Vagina (tissue), 2 donors: Measurements from ENCODE around the gene CERT1. TPM values are rescaled to one million over a fixed set of nuclear protein-coding genes. Genes with fewer than 3 reads are reported as not detected.

Experiments used
- DNase-seq, 2 donors: peaks; one replicate each; pipeline ENCODE4 v3.0.0-alpha.2; 2017; ENCODE audit errors: extremely low spot score in 2 of 2
- H3K27ac ChIP-seq: fragments of 200-600 bp; sonication (generic); one replicate; pipeline ENCODE4 v1.5.1; 2019
- H3K27me3 ChIP-seq: fragments of 200-600 bp; sonication (generic); one replicate; pipeline ENCODE4 v1.5.1; 2019
- H3K36me3 ChIP-seq, 2 donors: fragments of 200-600 bp; sonication (generic); one replicate each; pipeline ENCODE4 v1.5.1; 2017 to 2019
- H3K4me1 ChIP-seq: fragments of 200-600 bp; sonication (generic); one replicate; pipeline ENCODE4 v1.5.1; 2019
- H3K4me3 ChIP-seq, 2 donors: fragments of 200-600 bp; sonication (generic); 1 replicate in 1 of 2; 2 replicates in 1 of 2; pipeline ENCODE4 v1.5.1; 2016 to 2019
- H3K9me3 ChIP-seq: fragments of 200-600 bp; sonication (generic); one replicate; pipeline ENCODE4 v1.5.1; 2019
- CTCF ChIP-seq, 3 experiments: fragments of 450-650 bp in 2 of 3; fragments of 200-600 bp in 1 of 3; sonication (generic) in 1 of 3; IDR thresholded peaks; one replicate each; pipeline ENCODE4 v1.5.1; 2017 to 2019; ENCODE audit warnings: antibody characterized with exemption in 3 of 3, mild to moderate bottlenecking in 2 of 3, moderate library complexity in 2 of 3
- POLR2A ChIP-seq, 2 donors: fragments of 450-650 bp; IDR thresholded peaks; one replicate each; pipeline ENCODE4 v1.6.1; 2017; ENCODE audit warnings: antibody characterized with exemption in 2 of 2, mild to moderate bottlenecking in 2 of 2, moderate library complexity in 2 of 2
- POLR2AphosphoS5 ChIP-seq, 2 donors: sonication (generic); formaldehyde crosslinking; IDR thresholded peaks; one replicate each; pipeline ENCODE4 v1.9.0; 2017; ENCODE audit warnings: antibody characterized with exemption in 2 of 2, mild to moderate bottlenecking in 2 of 2, low read depth in 1 of 2; ENCODE audit not compliant: insufficient read depth in 1 of 2
- intact Hi-C: fragments of 100-400 bp; cut with DNase I; formaldehyde crosslinking; loops from one replicate; pipeline ENCODE4 v1.15.1; 2023
- total RNA-seq: library from RNA; depleted of rRNA; stranded (reverse); fragments of >200 nt; gene quantifications from one replicate; pipeline ENCODE4 v1.2.3, GENCODE V29; 2016

Gene CERT1
- total RNA-seq, 1 donor from 2014 or later, result 44.2 TPM

GRCh38 chr5:75524591-75524990, 13.2 kb upstream of the CERT1 start:
- no peaks in the 10 kb centered on the region for H3K9me3 ChIP-seq
- peaks cover 0 to 10% of the 10 kb centered on the region in 2 donors for H3K36me3 ChIP-seq
- intact Hi-C loops, result no loop called here
- no peak for DNase-seq
- TF ChIP-seq POLR2AphosphoS5 (IDR thresholded peaks at IDR 0.05; ENCODE audit: insufficient read depth in 1 of 2, low read depth in 1 of 2) (no peak), CTCF (IDR thresholded peaks at IDR 0.05) (no peak), POLR2A (IDR thresholded peaks at IDR 0.05) (no peak)
- no peak overlapping the region for H3K4me3 ChIP-seq
- H3K4me1 ChIP-seq, result peaks cover 11% of the 10 kb centered on the region
- no peak overlapping the region for H3K27ac ChIP-seq
- H3K27me3 ChIP-seq, result no peaks in the 10 kb centered on the region

DNA sequence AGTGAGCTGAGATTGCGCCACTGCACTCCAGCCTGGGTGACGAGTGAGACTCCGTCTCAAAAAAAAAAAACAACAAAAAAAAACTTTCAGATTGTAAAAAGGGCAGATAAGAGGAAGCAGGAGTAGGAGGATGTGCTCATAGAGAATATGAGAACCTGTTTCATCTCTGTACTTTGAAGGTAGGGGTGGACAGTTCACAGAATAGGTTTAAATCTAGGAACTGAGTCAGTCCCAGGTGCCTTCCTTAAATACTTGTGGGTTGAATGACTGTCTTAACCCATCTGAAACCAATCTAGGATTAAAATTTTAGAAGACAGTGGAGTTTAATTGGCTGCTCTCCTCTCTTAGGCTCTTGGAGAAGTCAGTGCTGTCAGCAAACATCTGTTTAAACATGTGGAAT, 12.6 kb upstream of the CERT1 start:
- H3K36me3 ChIP-seq, result peaks cover 0 to 10% of the 10 kb centered on the region in 2 donors
- H3K4me1 ChIP-seq, result peaks cover 11% of the 10 kb centered on the region
- no peak overlapping the region for H3K27ac ChIP-seq
- no peak overlapping the region for H3K4me3 ChIP-seq
- no peak for DNase-seq
- no peak for TF ChIP-seq POLR2AphosphoS5 (IDR thresholded peaks at IDR 0.05; ENCODE audit: insufficient read depth in 1 of 2, low read depth in 1 of 2)
- TF ChIP-seq POLR2A (IDR thresholded peaks at IDR 0.05), result no peak
- no peak for TF ChIP-seq CTCF (IDR thresholded peaks at IDR 0.05)
- H3K9me3 ChIP-seq, result no peaks in the 10 kb centered on the region
- intact Hi-C loops, result no loop called here
- H3K27me3 ChIP-seq, result no peaks in the 10 kb centered on the region

GRCh38 chr5:75523275-75523674, 11.8 kb upstream of the CERT1 start:
- H3K4me3 ChIP-seq, result no peak overlapping the region
- H3K4me1 ChIP-seq, result peaks cover 11% of the 10 kb centered on the region
- H3K27ac ChIP-seq, result no peak overlapping the region
- TF ChIP-seq POLR2AphosphoS5 (IDR thresholded peaks at IDR 0.05; ENCODE audit: insufficient read depth in 1 of 2, low read depth in 1 of 2) (no peak), POLR2A (IDR thresholded peaks at IDR 0.05) (no peak), CTCF (IDR thresholded peaks at IDR 0.05) (no peak)
- no peak for DNase-seq
- peaks cover 0 to 10% of the 10 kb centered on the region in 2 donors for H3K36me3 ChIP-seq
- intact Hi-C loops, result no loop called here
- no peaks in the 10 kb centered on the region for H3K9me3 ChIP-seq
- H3K27me3 ChIP-seq, result no peaks in the 10 kb centered on the region

DNA sequence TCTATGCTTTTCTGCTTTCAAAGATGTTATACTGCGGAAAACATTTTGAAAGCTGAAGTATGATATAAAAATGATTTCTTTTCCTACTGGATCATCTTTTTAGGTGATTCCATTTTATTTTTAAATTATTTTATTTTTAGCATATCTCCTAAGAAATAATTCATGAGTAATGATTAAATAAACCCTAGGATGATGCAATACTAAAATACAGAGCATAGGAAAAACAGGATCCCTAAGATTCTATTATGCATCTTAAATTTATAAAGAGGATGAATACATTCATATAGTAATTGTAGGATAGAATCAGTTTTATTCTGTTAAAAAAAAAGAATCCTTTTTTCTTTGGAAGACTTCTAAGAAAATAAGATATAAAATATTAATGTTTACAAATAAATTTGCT, 11.1 kb upstream of the CERT1 start:
- DNase-seq, result no peak
- Histone ChIP-seq H3K4me1 (peaks cover 11% of the 10 kb centered on the region), H3K27me3 (no peaks in the 10 kb centered on the region), H3K36me3 (peaks cover 0 to 10% of the 10 kb centered on the region in 2 donors), H3K27ac (no peak overlapping the region), H3K9me3 (no peaks in the 10 kb centered on the region), H3K4me3 (no peak overlapping the region)
- TF ChIP-seq POLR2AphosphoS5 (IDR thresholded peaks at IDR 0.05; ENCODE audit: insufficient read depth in 1 of 2, low read depth in 1 of 2) (no peak), CTCF (IDR thresholded peaks at IDR 0.05) (no peak), POLR2A (IDR thresholded peaks at IDR 0.05) (no peak)
- intact Hi-C loops, result no loop called here

DNA sequence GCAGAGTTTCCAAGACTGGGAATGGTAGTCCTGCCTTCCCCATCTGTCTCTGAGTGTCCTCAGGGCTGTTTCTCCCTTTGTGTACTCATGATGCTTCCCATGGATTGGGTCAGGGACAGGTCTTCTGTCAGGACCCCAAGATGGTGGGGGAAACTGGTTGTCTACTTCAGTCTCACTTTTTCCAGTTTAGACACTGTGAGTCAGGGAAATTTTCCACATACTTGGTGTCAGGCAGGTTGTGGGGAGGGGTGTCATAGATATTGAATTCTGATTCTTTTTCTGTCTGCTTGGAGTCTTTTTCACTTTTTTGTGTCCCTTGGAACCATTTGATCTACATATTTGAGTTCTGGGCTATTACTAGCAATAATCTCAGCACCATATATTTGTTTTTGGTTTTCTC, 10.6 kb upstream of the CERT1 start:
- Histone ChIP-seq H3K4me3 (no peak overlapping the region), H3K4me1 (peaks cover 11% of the 10 kb centered on the region), H3K27ac (no peak overlapping the region), H3K27me3 (no peaks in the 10 kb centered on the region), H3K36me3 (peaks cover 0 to 10% of the 10 kb centered on the region in 2 donors), H3K9me3 (no peaks in the 10 kb centered on the region)
- TF ChIP-seq CTCF (IDR thresholded peaks at IDR 0.05) (no peak), POLR2A (IDR thresholded peaks at IDR 0.05) (no peak), POLR2AphosphoS5 (IDR thresholded peaks at IDR 0.05; ENCODE audit: insufficient read depth in 1 of 2, low read depth in 1 of 2) (no peak)
- DNase-seq, result no peak
- intact Hi-C loops, result no loop called here
